ENCODE data around the gene CARNS1. TPM values are rescaled to one million over a fixed set of nuclear protein-coding genes. Genes with fewer than 3 reads are reported as not detected.

Gene CARNS1
- polyA plus RNA-seq, 1 donor from 2014 or later = not detected

GRCh38 chr11:67378544-67378943 is 36.9 kb upstream of the CARNS1 start:
- H3K4me3 ChIP-seq (ENCODE audit: low read length) = no peak overlapping the region
- H3K9me3 ChIP-seq (ENCODE audit: low read length) = no peaks in the 10 kb centered on the region
- H3K9me2 ChIP-seq (ENCODE audit: insufficient read depth, low read length) = no peaks in the 10 kb centered on the region
- no peaks in the 10 kb centered on the region for H3K79me2 ChIP-seq (replicated peaks; ENCODE audit: insufficient read depth, low read length)
- no peak overlapping the region for H3K27ac ChIP-seq (ENCODE audit: low read length)
- H2AFZ ChIP-seq (ENCODE audit: low read depth, low read length) = no peak overlapping the region
- H3K27me3 ChIP-seq (ENCODE audit: insufficient read depth, low read depth, low read length) = peaks cover 27% of the 10 kb centered on the region
- no peaks in the 10 kb centered on the region for H4K20me1 ChIP-seq (ENCODE audit: insufficient read depth)
- no peak overlapping the region for H3K9ac ChIP-seq (ENCODE audit: low read length)
- H3F3A ChIP-seq (ENCODE audit: insufficient read depth, low read length, poor library complexity, severe bottlenecking) = no peaks in the 10 kb centered on the region
- no peaks in the 10 kb centered on the region for H3K36me3 ChIP-seq (ENCODE audit: insufficient read depth, low read length)
- H3K4me2 ChIP-seq (ENCODE audit: low read length) = no peak overlapping the region
- TF ChIP-seq POLR2AphosphoS5 (IDR thresholded peaks at IDR 0.05) = no peak
- TF ChIP-seq SMC3 (conservative IDR thresholded peaks at IDR 0.05; ENCODE audit: poor library complexity) = no peak
- TF ChIP-seq CTCF (IDR thresholded peaks at IDR 0.05; ENCODE audit: poor library complexity, severe bottlenecking) = no peak
- TF ChIP-seq RAD21 (conservative IDR thresholded peaks at IDR 0.05) = no peak
- TF ChIP-seq MXI1 (conservative IDR thresholded peaks at IDR 0.05; ENCODE audit: poor library complexity, severe bottlenecking) = no peak
- TF ChIP-seq REST (IDR thresholded peaks at IDR 0.05; ENCODE audit: borderline replicate concordance) = no peak
- TF ChIP-seq TAF1 (IDR thresholded peaks at IDR 0.05; ENCODE audit: low read depth) = no peak
- no peak for TF ChIP-seq EP300 (conservative IDR thresholded peaks at IDR 0.05; ENCODE audit: poor library complexity, severe bottlenecking)
- no peak for TF ChIP-seq EZH2 (IDR thresholded peaks at IDR 0.05; ENCODE audit: borderline replicate concordance, insufficient read depth, low read length, poor library complexity, severe bottlenecking)

GRCh38 chr11:67379061-67380058 is 36.1 kb upstream of the CARNS1 start:
- Histone ChIP-seq H3K4me2 (ENCODE audit: low read length) (no peak overlapping the region), H3K9me2 (ENCODE audit: insufficient read depth, low read length) (no peaks in the 10 kb centered on the region), H4K20me1 (ENCODE audit: insufficient read depth) (no peaks in the 10 kb centered on the region), H3K79me2 (replicated peaks; ENCODE audit: insufficient read depth, low read length) (no peaks in the 10 kb centered on the region), H3F3A (ENCODE audit: insufficient read depth, low read length, poor library complexity, severe bottlenecking) (no peaks in the 10 kb centered on the region), H3K9me3 (ENCODE audit: low read length) (no peaks in the 10 kb centered on the region), H3K4me3 (ENCODE audit: low read length) (no peak overlapping the region), H3K27me3 (ENCODE audit: insufficient read depth, low read depth, low read length) (peaks cover 19% of the 10 kb centered on the region), H3K36me3 (ENCODE audit: insufficient read depth, low read length) (no peaks in the 10 kb centered on the region), H3K9ac (ENCODE audit: low read length) (no peak overlapping the region), H2AFZ (ENCODE audit: low read depth, low read length) (no peak overlapping the region), H3K27ac (ENCODE audit: low read length) (no peak overlapping the region)
- TF ChIP-seq MXI1 (conservative IDR thresholded peaks at IDR 0.05; ENCODE audit: poor library complexity, severe bottlenecking) (no peak), REST (IDR thresholded peaks at IDR 0.05; ENCODE audit: borderline replicate concordance) (no peak), TAF1 (IDR thresholded peaks at IDR 0.05; ENCODE audit: low read depth) (no peak), EP300 (conservative IDR thresholded peaks at IDR 0.05; ENCODE audit: poor library complexity, severe bottlenecking) (no peak), RAD21 (conservative IDR thresholded peaks at IDR 0.05) (no peak), SMC3 (conservative IDR thresholded peaks at IDR 0.05; ENCODE audit: poor library complexity) (no peak), POLR2AphosphoS5 (IDR thresholded peaks at IDR 0.05) (no peak), CTCF (IDR thresholded peaks at IDR 0.05; ENCODE audit: poor library complexity, severe bottlenecking) (no peak), EZH2 (IDR thresholded peaks at IDR 0.05; ENCODE audit: borderline replicate concordance, insufficient read depth, low read length, poor library complexity, severe bottlenecking) (no peak)

Measured in neural cell (in vitro differentiated cells).